ENCODE results near the gene CALML4.

CALML4 gene

GRCh38 chr15:68204776-68205557, at the start of gene CALML4:
CALML4 (minus strand) TSS chr15:68205332; CDS start chr15:68205247, 85 bp downstream.
- no peaks in the 10 kb centered on the region for H3K9me3 ChIP-seq (ENCODE audit: severe bottlenecking)
- no peaks in the 10 kb centered on the region for H3K36me3 ChIP-seq (ENCODE audit: low read depth)
- H3K27me3 ChIP-seq (ENCODE audit: insufficient read depth, poor library complexity, severe bottlenecking): no peaks in the 10 kb centered on the region
- no peak within 1 kb of the TSS for H3K27ac ChIP-seq (ENCODE audit: poor library complexity, severe bottlenecking)
- peaks cover 14% of the 10 kb centered on the region for H3K4me1 ChIP-seq (ENCODE audit: insufficient read depth, poor library complexity, severe bottlenecking)
- ATAC-seq (ENCODE audit: low read depth) (peak; percentile 24; the same call in 1 of the 3 replicates), DNase-seq (ENCODE audit: low spot score) (no peak)
- TF ChIP-seq CTCF (IDR thresholded peaks at IDR 0.05; ENCODE audit: poor library complexity, severe bottlenecking): no peak
- H3K4me3 ChIP-seq (ENCODE audit: severe bottlenecking): no peak within 1 kb of the TSS

GRCh38 chr15:68252925-68253534, 47.9 kb upstream of the CALML4 start:
- Histone ChIP-seq H3K9me3 (ENCODE audit: severe bottlenecking) (no peaks in the 10 kb centered on the region), H3K4me3 (ENCODE audit: severe bottlenecking) (no peak overlapping the region), H3K36me3 (ENCODE audit: low read depth) (no peaks in the 10 kb centered on the region), H3K27me3 (ENCODE audit: insufficient read depth, poor library complexity, severe bottlenecking) (no peaks in the 10 kb centered on the region), H3K4me1 (ENCODE audit: insufficient read depth, poor library complexity, severe bottlenecking) (peaks cover 15% of the 10 kb centered on the region), H3K27ac (ENCODE audit: poor library complexity, severe bottlenecking) (no peak overlapping the region)
- TF ChIP-seq CTCF (IDR thresholded peaks at IDR 0.05; ENCODE audit: poor library complexity, severe bottlenecking): peak; percentile 100
- DNase-seq (ENCODE audit: low spot score) (no peak), ATAC-seq (ENCODE audit: low read depth) (peak; percentile 47)

GRCh38 chr15:68249058-68249713, 44.1 kb upstream of the CALML4 start:
- Histone ChIP-seq H3K9me3 (ENCODE audit: severe bottlenecking) (peaks cover 3% of the 10 kb centered on the region), H3K36me3 (ENCODE audit: low read depth) (no peaks in the 10 kb centered on the region), H3K4me3 (ENCODE audit: severe bottlenecking) (no peak overlapping the region), H3K4me1 (ENCODE audit: insufficient read depth, poor library complexity, severe bottlenecking) (no peaks in the 10 kb centered on the region), H3K27me3 (ENCODE audit: insufficient read depth, poor library complexity, severe bottlenecking) (no peaks in the 10 kb centered on the region), H3K27ac (ENCODE audit: poor library complexity, severe bottlenecking) (no peak overlapping the region)
- no peak for ATAC-seq (ENCODE audit: low read depth)
- DNase-seq (ENCODE audit: low spot score): no peak
- no peak for TF ChIP-seq CTCF (IDR thresholded peaks at IDR 0.05; ENCODE audit: poor library complexity, severe bottlenecking)

- no peak for DNase-seq (ENCODE audit: low spot score)
These were observed 39.1 kb upstream of the CALML4 start for GRCh38 chr15:68244235-68244634.

More at GRCh38 chr15:68244235-68244634, 39.1 kb upstream of the CALML4 start:
- no peaks in the 10 kb centered on the region for H3K27me3 ChIP-seq (ENCODE audit: insufficient read depth, poor library complexity, severe bottlenecking)
- no peak overlapping the region for H3K4me3 ChIP-seq (ENCODE audit: severe bottlenecking)
- ATAC-seq (ENCODE audit: low read depth): no peak
- TF ChIP-seq CTCF (IDR thresholded peaks at IDR 0.05; ENCODE audit: poor library complexity, severe bottlenecking): no peak
- peaks cover 8% of the 10 kb centered on the region for H3K9me3 ChIP-seq (ENCODE audit: severe bottlenecking)
- H3K4me1 ChIP-seq (ENCODE audit: insufficient read depth, poor library complexity, severe bottlenecking): no peaks in the 10 kb centered on the region
- no peaks in the 10 kb centered on the region for H3K36me3 ChIP-seq (ENCODE audit: low read depth)
- H3K27ac ChIP-seq (ENCODE audit: poor library complexity, severe bottlenecking): no peak overlapping the region

Measured in RWPE2 (cell line).